SK-N-SH treated with all-trans-retinoic acid at 6 μM for 48 hours (cell line): Measurements from ENCODE around the gene MYOC.

Experiments used
- TSHZ2 ChIP-seq: fragments of 250-450 bp; sonication (Bioruptor Pico); IDR thresholded peaks from 2 replicates; pipeline ENCODE4 v1.5.0; 2020; ENCODE audit warnings: mild to moderate bottlenecking, moderate library complexity

Gene MYOC

GRCh38 chr1:171585715-171586114, 66.8 kb downstream of the MYOC start (continued):
- TF ChIP-seq TSHZ2: no peak
- TF ChIP-seq, all 23 proteins: peak for 0
